A673 (cell line): ENCODE results near the gene STX8. TPM values are rescaled to one million over a fixed set of nuclear protein-coding genes. Genes with fewer than 3 reads are reported as not detected.
"Not testable (repeated sequence)": the region's sequence is repeated elsewhere in the genome, so short reads cannot be mapped to it uniquely, and the experiment has no call there.

Source experiments
- BruUV-seq: library from RNA; stranded (reverse); fragments of 400-500 nt; replicated peaks from 2 replicates; lab custom pipeline; 2021; lab: Mats Ljungman, UMichigan
- CTCF ChIA-PET: fragments of 300-600 bp; sonication (Branson Sonifier 250); formaldehyde crosslinking; loops from one replicate; lab custom pipeline; 2022; ENCODE audit warnings: antibody characterized with exemption; lab: Charles Lee
- POLR2A ChIA-PET: fragments of 300-600 bp; sonication (Branson Sonifier 250); formaldehyde crosslinking; loops from one replicate; lab custom pipeline; 2022; ENCODE audit warnings: antibody characterized with exemption; ENCODE audit not compliant: low non-redundant PET; lab: Charles Lee
- DNase-seq: peaks from one replicate; pipeline ENCODE4 v3.0.0-alpha.2; 2015; ENCODE audit warnings: low spot score
- H3K27ac ChIP-seq: fragments of 200-600 bp; sonication (generic); 2 replicates; pipeline ENCODE4 v1.5.1; 2016; ENCODE audit warnings: mixed run types, low read depth, mild to moderate bottlenecking, mixed read lengths, antibody characterized with exemption, low read length; ENCODE audit not compliant: poor library complexity, severe bottlenecking
- H3K27me3 ChIP-seq: fragments of 200-600 bp; sonication (generic); replicated peaks from 2 replicates; pipeline ENCODE4 v1.6.1; 2017; ENCODE audit warnings: mixed run types, low read depth, mild to moderate bottlenecking, mixed read lengths, antibody characterized with exemption, low read length; ENCODE audit not compliant: insufficient read depth, poor library complexity
- H3K36me3 ChIP-seq: fragments of 200-600 bp; sonication (generic); 2 replicates; pipeline ENCODE4 v1.6.1; 2016; ENCODE audit warnings: mixed run types, mild to moderate bottlenecking, mixed read lengths, antibody characterized with exemption, low read length; ENCODE audit not compliant: insufficient read depth, poor library complexity, severe bottlenecking
- H3K4me1 ChIP-seq: fragments of 200-600 bp; sonication (generic); 2 replicates; pipeline ENCODE4 v1.6.1; 2017; ENCODE audit warnings: mixed run types, mild to moderate bottlenecking, mixed read lengths, antibody characterized with exemption, low read length; ENCODE audit not compliant: insufficient read depth, poor library complexity, severe bottlenecking
- H3K4me3 ChIP-seq: fragments of 200-600 bp; sonication (generic); 2 replicates; pipeline ENCODE4 v1.5.1; 2016; ENCODE audit warnings: low read depth, mixed run types, mild to moderate bottlenecking, mixed read lengths, low read length; ENCODE audit not compliant: poor library complexity, severe bottlenecking
- H3K9me3 ChIP-seq: fragments of 200-600 bp; sonication (generic); 2 replicates; pipeline ENCODE4 v1.6.1; 2016; ENCODE audit warnings: mixed run types, low read depth, mild to moderate bottlenecking, mixed read lengths, antibody characterized with exemption, low read length; ENCODE audit not compliant: poor library complexity, severe bottlenecking
- EZH2 ChIP-seq: fragments of 200-600 bp; sonication (generic); IDR thresholded peaks from 2 replicates; pipeline ENCODE4 v1.6.1; 2017; ENCODE audit warnings: borderline replicate concordance, low read depth, mild to moderate bottlenecking, mixed read lengths, antibody characterized with exemption, low read length; ENCODE audit not compliant: poor library complexity, severe bottlenecking
- intact Hi-C: fragments of 100-400 bp; cut with micrococcal nuclease; formaldehyde crosslinking; loops from one replicate; pipeline ENCODE4 v1.10.0; 2022; ENCODE audit not compliant: unreplicated experiment
- total RNA-seq: library from RNA; stranded (reverse); gene quantifications from 2 replicates; pipeline ENCODE4 v1.2.3, GENCODE V29; 2021
- TF ChIP-seq, protein P1 (sequence below): fragments of 300-800, 200-600 bp; sonication (generic); conservative IDR thresholded peaks from 2 replicates; pipeline ENCODE4 v1.5.1; 2017; ENCODE audit warnings: low read depth, mild to moderate bottlenecking, antibody characterized with exemption, low read length, moderate library complexity, mixed read lengths

The STX8 gene
- total RNA-seq, 1 experiment from 2014 or later: 51.4 TPM

DNA sequence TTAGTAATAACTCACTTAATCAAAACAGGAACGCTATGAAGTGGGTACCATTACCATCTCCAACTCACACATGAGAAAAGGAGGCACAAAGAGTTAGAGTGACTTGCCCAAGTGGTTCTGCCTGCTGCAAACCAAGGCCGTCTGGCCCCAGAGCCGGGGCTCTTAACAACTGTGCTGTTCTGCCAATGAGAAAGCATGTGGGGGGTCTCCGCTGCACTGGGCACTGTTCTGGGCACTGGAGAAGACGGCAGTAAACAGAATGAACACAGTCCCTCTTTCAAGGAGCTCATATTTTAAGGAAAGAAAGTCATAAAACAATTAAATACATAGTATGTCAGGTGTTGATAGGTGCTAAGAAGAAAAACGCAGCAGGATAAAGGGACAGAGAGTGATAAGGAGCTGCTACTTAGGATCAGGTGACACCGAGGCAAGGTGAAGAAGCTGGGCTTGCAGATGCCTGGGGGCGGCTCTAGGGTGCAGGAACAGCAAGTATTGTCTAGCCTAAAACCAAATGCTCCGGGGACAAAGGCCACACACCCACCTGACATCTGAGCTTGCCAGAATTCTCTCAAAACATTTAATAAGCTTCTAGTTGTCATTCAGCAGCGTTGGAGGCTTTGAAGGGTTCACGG, 6.5 kb downstream of the STX8 start:
- Histone ChIP-seq H3K36me3 (no peaks in the 10 kb centered on the region), H3K27me3 (no peaks in the 10 kb centered on the region), H3K9me3 (no peaks in the 10 kb centered on the region), H3K4me1 (peaks cover 8% of the 10 kb centered on the region), H3K27ac (no peak overlapping the region), H3K4me3 (no peak overlapping the region)
- no TSS peak for BruUV-seq
- CTCF ChIA-PET: no interaction called here
- no peak for TF ChIP-seq EZH2
- TF ChIP-seq, protein P1, sequence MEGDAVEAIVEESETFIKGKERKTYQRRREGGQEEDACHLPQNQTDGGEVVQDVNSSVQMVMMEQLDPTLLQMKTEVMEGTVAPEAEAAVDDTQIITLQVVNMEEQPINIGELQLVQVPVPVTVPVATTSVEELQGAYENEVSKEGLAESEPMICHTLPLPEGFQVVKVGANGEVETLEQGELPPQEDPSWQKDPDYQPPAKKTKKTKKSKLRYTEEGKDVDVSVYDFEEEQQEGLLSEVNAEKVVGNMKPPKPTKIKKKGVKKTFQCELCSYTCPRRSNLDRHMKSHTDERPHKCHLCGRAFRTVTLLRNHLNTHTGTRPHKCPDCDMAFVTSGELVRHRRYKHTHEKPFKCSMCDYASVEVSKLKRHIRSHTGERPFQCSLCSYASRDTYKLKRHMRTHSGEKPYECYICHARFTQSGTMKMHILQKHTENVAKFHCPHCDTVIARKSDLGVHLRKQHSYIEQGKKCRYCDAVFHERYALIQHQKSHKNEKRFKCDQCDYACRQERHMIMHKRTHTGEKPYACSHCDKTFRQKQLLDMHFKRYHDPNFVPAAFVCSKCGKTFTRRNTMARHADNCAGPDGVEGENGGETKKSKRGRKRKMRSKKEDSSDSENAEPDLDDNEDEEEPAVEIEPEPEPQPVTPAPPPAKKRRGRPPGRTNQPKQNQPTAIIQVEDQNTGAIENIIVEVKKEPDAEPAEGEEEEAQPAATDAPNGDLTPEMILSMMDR: no peak
- POLR2A ChIA-PET: no interaction called here
- intact Hi-C loops: no loop called here
- DNase-seq: no peak

DNA sequence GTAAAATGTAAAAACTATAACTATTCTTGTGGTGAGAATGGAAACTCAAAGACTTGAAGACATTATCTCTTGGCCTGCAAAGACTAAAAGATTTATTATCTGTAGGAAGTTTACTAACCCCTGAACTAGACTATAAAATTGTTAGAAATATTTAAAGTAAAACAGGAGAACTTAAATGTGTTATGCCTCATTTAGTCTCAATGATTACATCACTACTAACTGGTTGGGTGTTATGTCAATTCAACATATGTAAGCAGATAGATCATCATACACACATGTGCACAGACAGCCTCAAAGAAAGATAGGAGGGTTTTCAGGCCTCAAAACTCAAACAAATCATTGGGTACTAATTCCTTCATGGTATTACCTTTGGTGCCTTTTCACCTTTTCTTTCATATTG, 7.6 kb downstream of the STX8 start:
- H3K36me3 ChIP-seq: no peaks in the 10 kb centered on the region
- DNase-seq: no peak
- POLR2A ChIA-PET: no interaction called here
- H3K9me3 ChIP-seq: no peaks in the 10 kb centered on the region
- CTCF ChIA-PET: no interaction called here
- intact Hi-C loops: no loop called here
- BruUV-seq: no TSS peak
- H3K4me3 ChIP-seq: no peak overlapping the region
- no peaks in the 10 kb centered on the region for H3K27me3 ChIP-seq
- peaks cover 8% of the 10 kb centered on the region for H3K4me1 ChIP-seq
- TF ChIP-seq EZH2: no peak
- TF ChIP-seq, protein P1: no peak
- no peak overlapping the region for H3K27ac ChIP-seq

DNA sequence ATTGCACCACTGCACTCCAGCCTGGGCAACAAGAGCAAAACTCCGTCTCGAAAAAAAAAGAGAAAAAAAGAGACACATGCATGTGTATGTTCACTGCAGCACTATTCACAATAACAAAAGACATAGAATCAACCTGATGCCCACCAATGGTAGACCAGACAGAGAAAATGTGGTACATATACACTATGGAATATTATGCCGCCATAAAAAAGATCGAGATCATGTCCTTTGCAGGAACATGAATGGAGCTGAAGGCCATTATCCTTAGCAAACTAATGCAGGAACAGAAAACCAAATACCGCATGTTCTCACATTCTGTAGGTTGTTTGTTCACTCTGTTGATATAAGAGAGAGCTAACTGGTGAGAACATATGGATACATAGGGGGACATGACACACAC, 8.9 kb downstream of the STX8 start:
- H3K4me1 ChIP-seq, DNase-seq, CTCF ChIA-PET, intact Hi-C loops, POLR2A ChIA-PET, H3K4me3 ChIP-seq, BruUV-seq, H3K36me3 ChIP-seq, H3K27me3 ChIP-seq, H3K27ac ChIP-seq, H3K9me3 ChIP-seq: not testable (repeated sequence)

DNA sequence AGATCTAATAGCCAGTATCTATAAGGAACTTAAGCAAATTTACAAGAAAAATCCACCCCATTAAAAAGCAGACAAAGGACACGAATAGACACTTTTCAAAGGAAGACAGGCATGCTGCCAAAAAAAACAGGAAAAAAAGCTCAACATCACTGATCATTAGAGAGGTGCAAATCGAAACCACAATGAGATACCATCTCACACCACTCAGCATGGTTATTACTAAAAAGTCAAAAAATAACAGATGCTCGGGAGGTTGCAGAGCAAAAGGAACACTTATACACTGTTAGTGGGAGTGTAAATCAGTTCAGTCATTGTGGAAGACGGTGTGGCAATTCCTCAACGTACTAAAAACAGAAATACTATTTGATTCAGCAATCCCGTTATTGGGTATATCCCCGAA, 9.6 kb downstream of the STX8 start:
- Histone ChIP-seq H3K9me3 (no peaks in the 10 kb centered on the region), H3K4me3 (peak overlapping the region; percentile 26), H3K27ac (no peak overlapping the region), H3K36me3 (no peaks in the 10 kb centered on the region), H3K27me3 (no peaks in the 10 kb centered on the region), H3K4me1 (peaks cover 8% of the 10 kb centered on the region)
- ChIA-PET CTCF (no interaction called here), POLR2A (no interaction called here)
- DNase-seq: peak; percentile 70
- intact Hi-C loops: no loop called here
- no TSS peak for BruUV-seq
- TF ChIP-seq, protein P1: no peak
- no peak for TF ChIP-seq EZH2
